ENCODE measurements around the gene PCGF5. TPM values are rescaled to one million over a fixed set of nuclear protein-coding genes. Genes with fewer than 3 reads are reported as not detected.
"Not testable (repeated sequence)": the region's sequence is repeated elsewhere in the genome, so short reads cannot be mapped to it uniquely, and the experiment has no call there.

PCGF5 gene
- total RNA-seq, 2 experiments from 2014 or later = 42.9 to 46.8 TPM

- peaks cover 12% of the 10 kb centered on the region for H3K27me3 Mint-ChIP-seq
- H3K4me3 Mint-ChIP-seq = no peak overlapping the region
- no peak for DNase-seq
- H3K4me1 Mint-ChIP-seq (ENCODE audit: low read depth) = peaks cover 10% of the 10 kb centered on the region
- CTCF ChIA-PET = interaction anchor here (1.7 to 3.2 kb wide), 2 partner anchors 11 to 13 kb away, joined by 4 to 14 read pairs; no protein-coding TSS in a partner anchor
- no peaks in the 10 kb centered on the region for H3K36me3 Mint-ChIP-seq
- H3K27ac Mint-ChIP-seq = no peak overlapping the region
- no peaks in the 10 kb centered on the region for H3K9me3 Mint-ChIP-seq
- POLR2A ChIA-PET = no interaction called here
- intact Hi-C loops (cut with micrococcal nuclease) = no loop called here
Measured at GRCh38 chr10:91311601-91312381, 91.3 kb downstream of the PCGF5 start.

- Mint-ChIP-seq H3K27me3 (peaks cover 12% of the 10 kb centered on the region), H3K4me1 (ENCODE audit: low read depth) (peaks cover 10% of the 10 kb centered on the region), H3K36me3 (no peaks in the 10 kb centered on the region), H3K27ac (no peak overlapping the region), H3K9me3 (no peaks in the 10 kb centered on the region), H3K4me3 (no peak overlapping the region)
- intact Hi-C loops (cut with micrococcal nuclease) = no loop called here
- POLR2A ChIA-PET = no interaction called here
- CTCF ChIA-PET = interaction anchor here (1.7 to 3.2 kb wide), 2 partner anchors 11 to 13 kb away, joined by 4 to 14 read pairs; no protein-coding TSS in a partner anchor
- DNase-seq = no peak
Measured at GRCh38 chr10:91312382-91312733, 91.9 kb downstream of the PCGF5 start.

GRCh38 chr10:91313796-91314485 lies 93.5 kb downstream of the PCGF5 start:
- Mint-ChIP-seq H3K4me3 (no peak overlapping the region), H3K4me1 (ENCODE audit: low read depth) (peaks cover 10% of the 10 kb centered on the region), H3K27ac (no peak overlapping the region), H3K36me3 (no peaks in the 10 kb centered on the region), H3K9me3 (no peaks in the 10 kb centered on the region), H3K27me3 (peaks cover 10% of the 10 kb centered on the region)
- peak; percentile 43 for DNase-seq
- CTCF ChIA-PET = interaction anchor here (1.6 kb wide), 1 partner anchor 16 kb away, joined by 8 read pairs; no protein-coding TSS in a partner anchor
- POLR2A ChIA-PET = no interaction called here
- intact Hi-C loops (cut with micrococcal nuclease) = no loop called here

- ChIA-PET POLR2A (no interaction called here), CTCF (interaction anchor here (0.6 to 1.5 kb wide), 3 partner anchors 18 to 451 kb away, joined by 3 to 10 read pairs (median 3); no protein-coding TSS in a partner anchor)
- no peak overlapping the region for H3K4me3 Mint-ChIP-seq
- DNase-seq = no peak
- H3K27ac Mint-ChIP-seq = no peak overlapping the region
- peaks cover 4% of the 10 kb centered on the region for H3K27me3 Mint-ChIP-seq
- intact Hi-C loops (cut with micrococcal nuclease) = no loop called here
- H3K4me1 Mint-ChIP-seq (ENCODE audit: low read depth) = peaks cover 10% of the 10 kb centered on the region
- no peaks in the 10 kb centered on the region for H3K36me3 Mint-ChIP-seq
- no peaks in the 10 kb centered on the region for H3K9me3 Mint-ChIP-seq
Measured at GRCh38 chr10:91316486-91316885, 96.0 kb downstream of the PCGF5 start.

GRCh38 chr10:91317541-91317940 lies 97.1 kb downstream of the PCGF5 start:
- POLR2A ChIA-PET = no interaction called here
- Mint-ChIP-seq H3K4me1 (ENCODE audit: low read depth) (peaks cover 10% of the 10 kb centered on the region), H3K9me3 (no peaks in the 10 kb centered on the region), H3K4me3 (no peak overlapping the region), H3K27ac (no peak overlapping the region), H3K27me3 (peaks cover 4% of the 10 kb centered on the region), H3K36me3 (no peaks in the 10 kb centered on the region)
- intact Hi-C loops (cut with micrococcal nuclease) = no loop called here
- CTCF ChIA-PET = no interaction called here
- DNase-seq = no peak

- DNase-seq = no peak
- Mint-ChIP-seq H3K27me3 (no peaks in the 10 kb centered on the region), H3K4me1 (ENCODE audit: low read depth) (peaks cover 1% of the 10 kb centered on the region), H3K9me3 (no peaks in the 10 kb centered on the region), H3K36me3 (no peaks in the 10 kb centered on the region), H3K4me3 (no peak overlapping the region), H3K27ac (no peak overlapping the region)
- CTCF ChIA-PET = interaction anchor here (1.5 kb wide), 1 partner anchor 21 kb away, joined by 3 read pairs; no protein-coding TSS in a partner anchor
- intact Hi-C loops (cut with micrococcal nuclease) = no loop called here
- POLR2A ChIA-PET = no interaction called here
Measured at GRCh38 chr10:91319336-91319735, 98.9 kb downstream of the PCGF5 start.

- H3K4me3 Mint-ChIP-seq; intact Hi-C loops (cut with micrococcal nuclease): not testable (repeated sequence)
Measured at GRCh38 chr10:91323293-91323905, 102.9 kb downstream of the PCGF5 start.

GRCh38 chr10:91328320-91328984 lies 108.0 kb downstream of the PCGF5 start:
- intact Hi-C loops (cut with micrococcal nuclease) = no loop called here
- ChIA-PET POLR2A (no interaction called here), CTCF (interaction anchor here (0.7 kb wide), 1 partner anchor 875 kb away, joined by 3 read pairs; no protein-coding TSS in a partner anchor)
- H3K27ac Mint-ChIP-seq = no peak overlapping the region
- DNase-seq = no peak
- H3K4me1 Mint-ChIP-seq (ENCODE audit: low read depth) = no peaks in the 10 kb centered on the region
- no peaks in the 10 kb centered on the region for H3K36me3 Mint-ChIP-seq
- peaks cover 9% of the 10 kb centered on the region for H3K27me3 Mint-ChIP-seq
- H3K4me3 Mint-ChIP-seq = no peak overlapping the region
- H3K9me3 Mint-ChIP-seq = peaks cover 4% of the 10 kb centered on the region

More at GRCh38 chr10:91323293-91323905, 102.9 kb downstream of the PCGF5 start:
- POLR2A ChIA-PET; DNase-seq; H3K27ac Mint-ChIP-seq; H3K27me3 Mint-ChIP-seq; H3K4me1 Mint-ChIP-seq (ENCODE audit: low read depth); H3K36me3 Mint-ChIP-seq; H3K9me3 Mint-ChIP-seq; CTCF ChIA-PET: not testable (repeated sequence)

Other genes with a start within 250 kb of the PCGF5 start
- 1 to 10 TPM; 4.0 to 5.5 TPM for gene HECTD2, start 189.7 kb downstream of the PCGF5 start, total RNA-seq

All from activated CD4-positive, alpha-beta memory T cell treated with anti-CD3 and anti-CD28 coated beads for 36 hours (primary cell).